GM23338 (cell line): Measurements from ENCODE around the gene FAM78B. TPM values are rescaled to one million over a fixed set of nuclear protein-coding genes. Genes with fewer than 3 reads are reported as not detected.

Source experiments
- ATAC-seq: fragments of 200-7000 bp; cut with Tn5 transposase; 3 replicates; pipeline ENCODE4 v1.9.1; 2020
- DNase-seq: peaks from one replicate; pipeline ENCODE4 v3.0.0-alpha.2; 2015; ENCODE audit warnings: low spot score
- H2AFZ ChIP-seq: fragments of 200-600 bp; sonication (generic); 2 replicates; pipeline ENCODE4 v1.8.0; 2016; ENCODE audit warnings: antibody characterized with exemption, mild to moderate bottlenecking, moderate library complexity
- H3F3A ChIP-seq: fragments of 200-600 bp; sonication (generic); replicated peaks from 2 replicates; pipeline ENCODE4 v1.8.0; 2017; ENCODE audit warnings: antibody characterized with exemption, mixed run types, low read depth
- H3K27ac ChIP-seq: fragments of 200-600 bp; sonication (generic); 2 replicates; pipeline ENCODE4 v1.6.1; 2016; ENCODE audit warnings: low read depth
- H3K27me3 ChIP-seq: fragments of 200-600 bp; sonication (generic); 2 replicates; pipeline ENCODE4 v1.8.0; 2016; ENCODE audit warnings: mild to moderate bottlenecking, mixed run types, moderate library complexity; ENCODE audit not compliant: insufficient read depth
- H3K36me3 ChIP-seq: fragments of 200-600 bp; sonication (generic); 2 replicates; pipeline ENCODE4 v1.8.0; 2016; ENCODE audit warnings: mild to moderate bottlenecking; ENCODE audit not compliant: insufficient read depth
- H3K4me1 ChIP-seq: fragments of 200-600 bp; sonication (generic); 2 replicates; pipeline ENCODE4 v1.8.0; 2016; ENCODE audit warnings: mild to moderate bottlenecking, moderate library complexity; ENCODE audit not compliant: insufficient read depth
- H3K4me2 ChIP-seq: fragments of 200-600 bp; sonication (generic); 2 replicates; pipeline ENCODE4 v1.7.1; 2017; ENCODE audit warnings: mixed run types
- H3K4me3 ChIP-seq: fragments of 200-600 bp; sonication (generic); 2 replicates; pipeline ENCODE4 v1.6.1; 2016; ENCODE audit warnings: mixed run types
- H3K79me2 ChIP-seq: fragments of 200-600 bp; sonication (generic); replicated peaks from 2 replicates; pipeline ENCODE4 v1.8.0; 2017; ENCODE audit warnings: mild to moderate bottlenecking; ENCODE audit not compliant: insufficient read depth
- H3K9me2 ChIP-seq: fragments of 200-600 bp; sonication (generic); 2 replicates; pipeline ENCODE4 v1.8.0; 2017; ENCODE audit not compliant: insufficient read depth
- H4K20me1 ChIP-seq: fragments of 200-600 bp; sonication (generic); replicated peaks from 2 replicates; pipeline ENCODE4 v1.8.0; 2017; ENCODE audit warnings: mild to moderate bottlenecking; ENCODE audit not compliant: insufficient read depth
- H3K27ac Mint-ChIP-seq: 2 replicates; pipeline ENCODE4 v1.8.0; 2020; ENCODE audit warnings: inconsistent platforms, mild to moderate bottlenecking, moderate library complexity, mixed read lengths
- H3K27me3 Mint-ChIP-seq: 3 replicates; pipeline ENCODE4 v1.8.0; 2022; ENCODE audit warnings: low read depth, mild to moderate bottlenecking, moderate library complexity, mixed read lengths, inconsistent platforms; ENCODE audit not compliant: insufficient read depth, poor library complexity
- H3K36me3 Mint-ChIP-seq: 3 replicates; pipeline ENCODE4 v1.8.0; 2021; ENCODE audit warnings: low read depth, mild to moderate bottlenecking, inconsistent platforms, moderate library complexity, mixed read lengths
- H3K4me1 Mint-ChIP-seq: 3 replicates; pipeline ENCODE4 v1.8.0; 2020; ENCODE audit warnings: mild to moderate bottlenecking, inconsistent platforms, mixed read lengths
- H3K4me3 Mint-ChIP-seq: 3 replicates; pipeline ENCODE4 v1.8.0; 2021; ENCODE audit warnings: moderate library complexity, mild to moderate bottlenecking, inconsistent platforms, mixed read lengths
- H3K9me3 Mint-ChIP-seq: 3 replicates; pipeline ENCODE4 v1.8.0; 2020; ENCODE audit warnings: moderate library complexity, mild to moderate bottlenecking, inconsistent platforms, mixed read lengths
- CREB1 ChIP-seq: fragments of 250-450 bp; sonication (Bioruptor Pico); IDR thresholded peaks from 2 replicates; pipeline ENCODE4 v1.5.0; 2020; ENCODE audit warnings: low read depth, mild to moderate bottlenecking, moderate library complexity
- EZH2 ChIP-seq: fragments of 200-600 bp; sonication (generic); IDR thresholded peaks from one replicate; pipeline ENCODE4 v1.8.0; 2017; ENCODE audit warnings: antibody characterized with exemption, mild to moderate bottlenecking, low read depth; ENCODE audit not compliant: unreplicated experiment
- EZH2phosphoT487 ChIP-seq: fragments of 200-600 bp; sonication (generic); IDR thresholded peaks from one replicate; pipeline ENCODE4 v1.8.1; 2018; ENCODE audit warnings: antibody characterized with exemption; ENCODE audit not compliant: unreplicated experiment
- JUNB ChIP-seq: IDR thresholded peaks from one replicate; pipeline ENCODE4 v1.6.1; 2016; ENCODE audit warnings: antibody characterized with exemption; ENCODE audit not compliant: unreplicated experiment
- NANOG ChIP-seq: IDR thresholded peaks from 2 replicates; pipeline ENCODE4 v1.6.1; 2016; ENCODE audit warnings: antibody characterized with exemption, borderline replicate concordance
- POLR2AphosphoS5 ChIP-seq: IDR thresholded peaks from 2 replicates; pipeline ENCODE4 v1.6.1; 2016; ENCODE audit warnings: antibody characterized with exemption, low read depth
- STAT1 ChIP-seq: IDR thresholded peaks from one replicate; pipeline ENCODE4 v1.6.1; 2016; ENCODE audit warnings: antibody characterized with exemption; ENCODE audit not compliant: unreplicated experiment
- ZNF114 ChIP-seq: fragments of 250-450 bp; sonication (Bioruptor Pico); IDR thresholded peaks from 2 replicates; pipeline ENCODE4 v1.5.0; 2020; ENCODE audit warnings: mild to moderate bottlenecking, moderate library complexity
- ZNF331 ChIP-seq: fragments of 250-450 bp; sonication (Bioruptor Pico); IDR thresholded peaks from 2 replicates; pipeline ENCODE4 v1.5.0; 2020; ENCODE audit warnings: low read depth, mild to moderate bottlenecking, moderate library complexity
- polyA plus RNA-seq: library from polyadenylated mRNA; unstranded; fragments of >200 nt; fragmentation: Nextera tagmentation; extraction: Ambion mirVana; gene quantifications from 2 replicates; pipeline ENCODE4 v1.2.1, GENCODE V29; 2016
- total RNA-seq: library from RNA; depleted of rRNA; stranded (reverse); fragments of >200 nt; shearing (Covaris generic); gene quantifications from 2 replicates; pipeline ENCODE4 v1.2.3, GENCODE V29; 2014
- TF ChIP-seq, protein P1 (sequence below): IDR thresholded peaks from 2 replicates; pipeline ENCODE4 v1.6.1; 2016; ENCODE audit warnings: antibody characterized with exemption
- TF ChIP-seq, protein P2 (sequence below): fragments of 250-450 bp; sonication (Bioruptor Pico); IDR thresholded peaks from 2 replicates; pipeline ENCODE4 v1.5.0; 2020; ENCODE audit warnings: mild to moderate bottlenecking, moderate library complexity
- TF ChIP-seq, protein P3 (sequence below): IDR thresholded peaks from one replicate; pipeline ENCODE4 v1.6.1; 2018; ENCODE audit warnings: antibody characterized with exemption; ENCODE audit not compliant: unreplicated experiment
- TF ChIP-seq, protein P4 (sequence below), 2 experiments: fragments of 200-600 bp in 1 of 2; sonication (generic) in 1 of 2; conservative IDR thresholded peaks; 2 replicates each; pipeline versions ENCODE4 v1.5.1 to v1.6.1; 2016 to 2017; ENCODE audit warnings: antibody characterized with exemption in 2 of 2, low read depth in 2 of 2, mild to moderate bottlenecking in 2 of 2, moderate library complexity in 1 of 2

FAM78B gene
- total and polyA plus RNA-seq, 2 experiments from 2014 or later = 1.6 to 4.6 TPM

DNA sequence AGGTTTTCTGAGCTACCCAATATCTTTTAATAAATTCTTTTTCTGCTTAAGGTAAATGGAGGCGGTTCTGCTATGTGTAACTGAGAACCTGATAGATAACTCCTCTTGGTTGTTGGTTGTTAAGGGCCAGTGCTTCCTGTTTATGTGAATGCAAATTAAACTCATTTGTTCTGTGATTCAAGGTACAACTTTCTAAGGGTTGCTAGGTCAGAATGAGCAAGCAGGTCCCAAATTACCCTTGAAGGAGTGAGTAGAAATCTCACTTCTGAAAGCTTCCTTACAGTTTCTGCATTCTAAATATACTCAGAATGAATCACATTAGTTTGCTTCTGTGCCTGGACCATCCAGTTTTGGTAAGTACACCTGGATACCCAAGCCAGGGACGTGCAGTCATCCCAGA is 15.5 kb upstream of the FAM78B start:
- ATAC-seq (no peak), DNase-seq (no peak)
- Histone ChIP-seq H3K36me3 (no peaks in the 10 kb centered on the region), H3K27me3 (no peaks in the 10 kb centered on the region), H3F3A (no peaks in the 10 kb centered on the region), H3K4me3 (no peak overlapping the region), H4K20me1 (no peaks in the 10 kb centered on the region), H3K4me2 (peak overlapping the region; percentile 4; the same call in 1 of the 2 replicates), H3K9me2 (0 out of 2 replicates have a peak, but pooled peaks cover 4% of the 10 kb centered on the region), H2AFZ (peak overlapping the region; percentile 49), H3K79me2 (no peaks in the 10 kb centered on the region), H3K4me1 (peaks cover 18% of the 10 kb centered on the region; the same call in 1 of the 2 replicates), H3K27ac (no peak overlapping the region)
- Mint-ChIP-seq H3K27ac (no peak overlapping the region), H3K4me3 (no peak overlapping the region), H3K27me3 (no peaks in the 10 kb centered on the region), H3K4me1 (peaks cover 19% of the 10 kb centered on the region), H3K9me3 (no peaks in the 10 kb centered on the region), H3K36me3 (no peaks in the 10 kb centered on the region)
- TF ChIP-seq, protein P1, sequence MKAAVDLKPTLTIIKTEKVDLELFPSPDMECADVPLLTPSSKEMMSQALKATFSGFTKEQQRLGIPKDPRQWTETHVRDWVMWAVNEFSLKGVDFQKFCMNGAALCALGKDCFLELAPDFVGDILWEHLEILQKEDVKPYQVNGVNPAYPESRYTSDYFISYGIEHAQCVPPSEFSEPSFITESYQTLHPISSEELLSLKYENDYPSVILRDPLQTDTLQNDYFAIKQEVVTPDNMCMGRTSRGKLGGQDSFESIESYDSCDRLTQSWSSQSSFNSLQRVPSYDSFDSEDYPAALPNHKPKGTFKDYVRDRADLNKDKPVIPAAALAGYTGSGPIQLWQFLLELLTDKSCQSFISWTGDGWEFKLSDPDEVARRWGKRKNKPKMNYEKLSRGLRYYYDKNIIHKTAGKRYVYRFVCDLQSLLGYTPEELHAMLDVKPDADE = no peak
- TF ChIP-seq, protein P2, sequence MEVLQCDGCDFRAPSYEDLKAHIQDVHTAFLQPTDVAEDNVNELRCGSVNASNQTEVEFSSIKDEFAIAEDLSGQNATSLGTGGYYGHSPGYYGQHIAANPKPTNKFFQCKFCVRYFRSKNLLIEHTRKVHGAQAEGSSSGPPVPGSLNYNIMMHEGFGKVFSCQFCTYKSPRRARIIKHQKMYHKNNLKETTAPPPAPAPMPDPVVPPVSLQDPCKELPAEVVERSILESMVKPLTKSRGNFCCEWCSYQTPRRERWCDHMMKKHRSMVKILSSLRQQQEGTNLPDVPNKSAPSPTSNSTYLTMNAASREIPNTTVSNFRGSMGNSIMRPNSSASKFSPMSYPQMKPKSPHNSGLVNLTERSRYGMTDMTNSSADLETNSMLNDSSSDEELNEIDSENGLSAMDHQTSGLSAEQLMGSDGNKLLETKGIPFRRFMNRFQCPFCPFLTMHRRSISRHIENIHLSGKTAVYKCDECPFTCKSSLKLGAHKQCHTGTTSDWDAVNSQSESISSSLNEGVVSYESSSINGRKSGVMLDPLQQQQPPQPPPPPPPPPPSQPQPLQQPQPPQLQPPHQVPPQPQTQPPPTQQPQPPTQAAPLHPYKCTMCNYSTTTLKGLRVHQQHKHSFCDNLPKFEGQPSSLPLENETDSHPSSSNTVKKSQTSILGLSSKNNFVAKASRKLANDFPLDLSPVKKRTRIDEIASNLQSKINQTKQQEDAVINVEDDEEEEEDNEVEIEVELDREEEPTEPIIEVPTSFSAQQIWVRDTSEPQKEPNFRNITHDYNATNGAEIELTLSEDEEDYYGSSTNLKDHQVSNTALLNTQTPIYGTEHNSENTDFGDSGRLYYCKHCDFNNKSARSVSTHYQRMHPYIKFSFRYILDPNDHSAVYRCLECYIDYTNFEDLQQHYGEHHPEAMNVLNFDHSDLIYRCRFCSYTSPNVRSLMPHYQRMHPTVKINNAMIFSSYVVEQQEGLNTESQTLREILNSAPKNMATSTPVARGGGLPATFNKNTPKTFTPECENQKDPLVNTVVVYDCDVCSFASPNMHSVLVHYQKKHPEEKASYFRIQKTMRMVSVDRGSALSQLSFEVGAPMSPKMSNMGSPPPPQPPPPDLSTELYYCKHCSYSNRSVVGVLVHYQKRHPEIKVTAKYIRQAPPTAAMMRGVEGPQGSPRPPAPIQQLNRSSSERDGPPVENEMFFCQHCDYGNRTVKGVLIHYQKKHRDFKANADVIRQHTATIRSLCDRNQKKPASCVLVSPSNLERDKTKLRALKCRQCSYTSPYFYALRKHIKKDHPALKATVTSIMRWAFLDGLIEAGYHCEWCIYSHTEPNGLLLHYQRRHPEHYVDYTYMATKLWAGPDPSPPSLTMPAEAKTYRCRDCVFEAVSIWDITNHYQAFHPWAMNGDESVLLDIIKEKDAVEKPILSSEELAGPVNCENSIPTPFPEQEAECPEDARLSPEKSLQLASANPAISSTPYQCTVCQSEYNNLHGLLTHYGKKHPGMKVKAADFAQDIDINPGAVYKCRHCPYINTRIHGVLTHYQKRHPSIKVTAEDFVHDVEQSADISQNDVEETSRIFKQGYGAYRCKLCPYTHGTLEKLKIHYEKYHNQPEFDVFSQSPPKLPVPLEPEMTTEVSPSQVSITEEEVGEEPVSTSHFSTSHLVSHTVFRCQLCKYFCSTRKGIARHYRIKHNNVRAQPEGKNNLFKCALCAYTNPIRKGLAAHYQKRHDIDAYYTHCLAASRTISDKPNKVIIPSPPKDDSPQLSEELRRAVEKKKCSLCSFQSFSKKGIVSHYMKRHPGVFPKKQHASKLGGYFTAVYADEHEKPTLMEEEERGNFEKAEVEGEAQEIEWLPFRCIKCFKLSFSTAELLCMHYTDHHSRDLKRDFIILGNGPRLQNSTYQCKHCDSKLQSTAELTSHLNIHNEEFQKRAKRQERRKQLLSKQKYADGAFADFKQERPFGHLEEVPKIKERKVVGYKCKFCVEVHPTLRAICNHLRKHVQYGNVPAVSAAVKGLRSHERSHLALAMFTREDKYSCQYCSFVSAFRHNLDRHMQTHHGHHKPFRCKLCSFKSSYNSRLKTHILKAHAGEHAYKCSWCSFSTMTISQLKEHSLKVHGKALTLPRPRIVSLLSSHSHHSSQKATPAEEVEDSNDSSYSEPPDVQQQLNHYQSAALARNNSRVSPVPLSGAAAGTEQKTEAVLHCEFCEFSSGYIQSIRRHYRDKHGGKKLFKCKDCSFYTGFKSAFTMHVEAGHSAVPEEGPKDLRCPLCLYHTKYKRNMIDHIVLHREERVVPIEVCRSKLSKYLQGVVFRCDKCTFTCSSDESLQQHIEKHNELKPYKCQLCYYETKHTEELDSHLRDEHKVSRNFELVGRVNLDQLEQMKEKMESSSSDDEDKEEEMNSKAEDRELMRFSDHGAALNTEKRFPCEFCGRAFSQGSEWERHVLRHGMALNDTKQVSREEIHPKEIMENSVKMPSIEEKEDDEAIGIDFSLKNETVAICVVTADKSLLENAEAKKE (CRISPR knock-in tag) = no peak
- TF ChIP-seq JUNB (no peak), POLR2AphosphoS5 (no peak), EZH2 (no peak), NANOG (no peak), EZH2phosphoT487 (no peak), ZNF114 (no peak), ZNF331 (CRISPR knock-in tag) (no peak), CREB1 (no peak), STAT1 (no peak)
- TF ChIP-seq, protein P3, sequence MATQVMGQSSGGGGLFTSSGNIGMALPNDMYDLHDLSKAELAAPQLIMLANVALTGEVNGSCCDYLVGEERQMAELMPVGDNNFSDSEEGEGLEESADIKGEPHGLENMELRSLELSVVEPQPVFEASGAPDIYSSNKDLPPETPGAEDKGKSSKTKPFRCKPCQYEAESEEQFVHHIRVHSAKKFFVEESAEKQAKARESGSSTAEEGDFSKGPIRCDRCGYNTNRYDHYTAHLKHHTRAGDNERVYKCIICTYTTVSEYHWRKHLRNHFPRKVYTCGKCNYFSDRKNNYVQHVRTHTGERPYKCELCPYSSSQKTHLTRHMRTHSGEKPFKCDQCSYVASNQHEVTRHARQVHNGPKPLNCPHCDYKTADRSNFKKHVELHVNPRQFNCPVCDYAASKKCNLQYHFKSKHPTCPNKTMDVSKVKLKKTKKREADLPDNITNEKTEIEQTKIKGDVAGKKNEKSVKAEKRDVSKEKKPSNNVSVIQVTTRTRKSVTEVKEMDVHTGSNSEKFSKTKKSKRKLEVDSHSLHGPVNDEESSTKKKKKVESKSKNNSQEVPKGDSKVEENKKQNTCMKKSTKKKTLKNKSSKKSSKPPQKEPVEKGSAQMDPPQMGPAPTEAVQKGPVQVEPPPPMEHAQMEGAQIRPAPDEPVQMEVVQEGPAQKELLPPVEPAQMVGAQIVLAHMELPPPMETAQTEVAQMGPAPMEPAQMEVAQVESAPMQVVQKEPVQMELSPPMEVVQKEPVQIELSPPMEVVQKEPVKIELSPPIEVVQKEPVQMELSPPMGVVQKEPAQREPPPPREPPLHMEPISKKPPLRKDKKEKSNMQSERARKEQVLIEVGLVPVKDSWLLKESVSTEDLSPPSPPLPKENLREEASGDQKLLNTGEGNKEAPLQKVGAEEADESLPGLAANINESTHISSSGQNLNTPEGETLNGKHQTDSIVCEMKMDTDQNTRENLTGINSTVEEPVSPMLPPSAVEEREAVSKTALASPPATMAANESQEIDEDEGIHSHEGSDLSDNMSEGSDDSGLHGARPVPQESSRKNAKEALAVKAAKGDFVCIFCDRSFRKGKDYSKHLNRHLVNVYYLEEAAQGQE = no peak
- TF ChIP-seq, protein P4, sequence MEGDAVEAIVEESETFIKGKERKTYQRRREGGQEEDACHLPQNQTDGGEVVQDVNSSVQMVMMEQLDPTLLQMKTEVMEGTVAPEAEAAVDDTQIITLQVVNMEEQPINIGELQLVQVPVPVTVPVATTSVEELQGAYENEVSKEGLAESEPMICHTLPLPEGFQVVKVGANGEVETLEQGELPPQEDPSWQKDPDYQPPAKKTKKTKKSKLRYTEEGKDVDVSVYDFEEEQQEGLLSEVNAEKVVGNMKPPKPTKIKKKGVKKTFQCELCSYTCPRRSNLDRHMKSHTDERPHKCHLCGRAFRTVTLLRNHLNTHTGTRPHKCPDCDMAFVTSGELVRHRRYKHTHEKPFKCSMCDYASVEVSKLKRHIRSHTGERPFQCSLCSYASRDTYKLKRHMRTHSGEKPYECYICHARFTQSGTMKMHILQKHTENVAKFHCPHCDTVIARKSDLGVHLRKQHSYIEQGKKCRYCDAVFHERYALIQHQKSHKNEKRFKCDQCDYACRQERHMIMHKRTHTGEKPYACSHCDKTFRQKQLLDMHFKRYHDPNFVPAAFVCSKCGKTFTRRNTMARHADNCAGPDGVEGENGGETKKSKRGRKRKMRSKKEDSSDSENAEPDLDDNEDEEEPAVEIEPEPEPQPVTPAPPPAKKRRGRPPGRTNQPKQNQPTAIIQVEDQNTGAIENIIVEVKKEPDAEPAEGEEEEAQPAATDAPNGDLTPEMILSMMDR (conservative IDR thresholded peaks at IDR 0.05; ENCODE audit: low read depth in 2 of 2) = no peak
